B cell (primary cell): ENCODE results near the gene GRAP. TPM values are rescaled to one million over a fixed set of nuclear protein-coding genes. Genes with fewer than 3 reads are reported as not detected.

Experiments
- ATAC-seq: fragments of 200-7000 bp; cut with Tn5 transposase; one replicate; pipeline ENCODE4 v1.10.0; 2021; ENCODE audit warnings: low read depth, mild to moderate bottlenecking, moderate number of reproducible peaks, moderate library complexity
- CTCF ChIA-PET: fragments of 350-600 bp; sonication (Branson Sonifier 250); formaldehyde crosslinking; loops from one replicate; lab custom pipeline; 2021; ENCODE audit warnings: antibody characterized with exemption, inconsistent platforms; lab: Charles Lee
- POLR2A ChIA-PET: fragments of 350-600 bp; sonication (Branson Sonifier 250); formaldehyde crosslinking; loops from one replicate; lab custom pipeline; 2021; ENCODE audit warnings: antibody characterized with exemption; lab: Charles Lee
- DNase-seq: peaks from one replicate; pipeline ENCODE4 v3.0.0; 2013
- H2AFZ ChIP-seq: 2 replicates; pipeline ENCODE4 v1.6.1; 2012; ENCODE audit warnings: mild to moderate bottlenecking, low read depth, low read length; ENCODE audit not compliant: insufficient read depth, poor library complexity, severe bottlenecking
- H3K27ac ChIP-seq, 2 donors: 1 replicate in 1 of 2; 2 replicates in 1 of 2; pipeline ENCODE4 v1.5.1; 2012 to 2013; ENCODE audit warnings: low read length in 2 of 2, mild to moderate bottlenecking in 2 of 2, moderate library complexity in 1 of 2
- H3K27me3 ChIP-seq, 4 experiments: fragments of 200-600 bp in 1 of 4; sonication (generic) in 1 of 4; replicated peaks in 1 of 4; 1 replicate in 2 of 4; 2 replicates in 2 of 4; pipeline versions ENCODE4 v1.6.1 to v1.7.0; 2013 to 2016; ENCODE audit warnings: low read length in 3 of 4, mild to moderate bottlenecking in 2 of 4, mixed read lengths in 1 of 4, moderate library complexity in 1 of 4; ENCODE audit not compliant: insufficient read depth in 4 of 4, control insufficient read depth in 3 of 4; ENCODE audit errors: control extremely low read depth in 1 of 4
- H3K36me3 ChIP-seq, 2 experiments: replicated peaks in 1 of 2; 1 replicate in 1 of 2; 2 replicates in 1 of 2; pipeline versions ENCODE4 v1.6.1 to v1.7.1; 2013; ENCODE audit warnings: low read length in 1 of 2; ENCODE audit not compliant: insufficient read depth in 2 of 2, control insufficient read depth in 1 of 2; ENCODE audit errors: control extremely low read depth in 1 of 2, extremely low read depth in 1 of 2
- H3K4me1 ChIP-seq, 2 donors: fragments of 200-600 bp in 1 of 2; sonication (generic) in 1 of 2; 1 replicate in 1 of 2; 2 replicates in 1 of 2; pipeline versions ENCODE4 v1.5.1 to v1.6.1; 2013 to 2017; ENCODE audit warnings: low read length in 2 of 2; ENCODE audit not compliant: control insufficient read depth in 2 of 2, insufficient read depth in 2 of 2
- H3K4me2 ChIP-seq: replicated peaks from 2 replicates; pipeline ENCODE3; 2012; ENCODE audit warnings: mild to moderate bottlenecking, low read depth, low read length; ENCODE audit not compliant: poor library complexity, severe bottlenecking
- H3K4me3 ChIP-seq, 5 experiments: fragments of 200-600 bp in 1 of 5; sonication (generic) in 1 of 5; 1 replicate in 3 of 5; 2 replicates in 2 of 5; pipeline versions ENCODE4 v1.5.1 to v1.7.0; 2011 to 2016; ENCODE audit warnings: low read length in 4 of 5, mild to moderate bottlenecking in 4 of 5, low read depth in 2 of 5, control low read depth in 1 of 5, moderate library complexity in 1 of 5; ENCODE audit not compliant: insufficient read depth in 1 of 5; ENCODE audit errors: control extremely low read depth in 1 of 5, extremely low read depth in 1 of 5
- H3K79me2 ChIP-seq: fragments of 200-600 bp; sonication (generic); one replicate; pipeline ENCODE4 v1.6.0; 2016; ENCODE audit warnings: low read length; ENCODE audit not compliant: control insufficient read depth, insufficient read depth
- H3K9ac ChIP-seq: fragments of 200-600 bp; sonication (generic); 2 replicates; pipeline ENCODE4 v1.6.1; 2017; ENCODE audit warnings: mild to moderate bottlenecking, low read length, moderate library complexity
- H3K9me3 ChIP-seq, 3 donors: one replicate each; pipeline versions ENCODE4 v1.6.1 to v1.7.1; 2013; ENCODE audit warnings: low read length in 2 of 3; ENCODE audit not compliant: control insufficient read depth in 2 of 3, insufficient read depth in 1 of 3; ENCODE audit errors: control extremely low read depth in 1 of 3
- H4K20me1 ChIP-seq: 2 replicates; pipeline ENCODE4 v1.6.0; 2012; ENCODE audit warnings: mild to moderate bottlenecking, low read length; ENCODE audit not compliant: insufficient read depth, control insufficient read depth, poor library complexity, severe bottlenecking
- H3K27ac Mint-ChIP-seq: one replicate; pipeline ENCODE4 v1.8.0; 2021; ENCODE audit warnings: mixed read lengths
- H3K27me3 Mint-ChIP-seq: one replicate; pipeline ENCODE4 v1.8.0; 2021; ENCODE audit warnings: mixed read lengths
- H3K4me1 Mint-ChIP-seq: one replicate; pipeline ENCODE4 v1.8.0; 2021; ENCODE audit warnings: mixed read lengths
- H3K4me3 Mint-ChIP-seq: one replicate; pipeline ENCODE4 v1.8.0; 2021; ENCODE audit warnings: mixed read lengths
- H3K9me3 Mint-ChIP-seq: one replicate; pipeline ENCODE4 v1.8.0; 2022; ENCODE audit warnings: mixed read lengths; ENCODE audit not compliant: insufficient read depth
- CTCF ChIP-seq: fragments of 200-600 bp; IDR thresholded peaks from one replicate; pipeline ENCODE4 v1.8.0; 2022; ENCODE audit warnings: antibody characterized with exemption, mild to moderate bottlenecking
- EZH2 ChIP-seq: IDR thresholded peaks from 2 replicates; pipeline ENCODE4 v1.6.1; 2012; ENCODE audit warnings: borderline replicate concordance, low read depth, mild to moderate bottlenecking, moderate library complexity, low read length; ENCODE audit not compliant: insufficient read depth, poor library complexity, severe bottlenecking
- WGBS: methylation state at CpG from one replicate; pipeline ENCODE4 v1.1.5; 2013; ENCODE audit warnings: missing lambda C conversion rate; ENCODE audit not compliant: insufficient coverage; 5-methylcytosine and 5-hydroxymethylcytosine counted together
- intact Hi-C: fragments of 100-400 bp; cut with micrococcal nuclease; formaldehyde crosslinking; loops from one replicate; pipeline ENCODE4 v1.10.0; 2022
- polyA plus RNA-seq: library from polyadenylated mRNA; depleted of rRNA; stranded (reverse); fragments of >200 nt; gene quantifications from 2 replicates; pipeline ENCODE4 v1.2.3, GENCODE V29; 2012
- total RNA-seq, 2 donors: library from RNA; stranded (reverse); fragments of 120-200 nt in 1 of 2; gene quantifications; 1 replicate in 1 of 2; 2 replicates in 1 of 2; pipeline versions ENCODE4 v1.2.3 to v1.2.4, GENCODE V29; 2013 to 2022

GRAP gene
- total and polyA plus RNA-seq, 2 donors (not counting 1 experiment from before 2014, with no cell fraction given): 59.8 to 93.2 TPM

- Mint-ChIP-seq H3K27ac (no peak overlapping the region), H3K4me1 (no peaks in the 10 kb centered on the region), H3K27me3 (no peaks in the 10 kb centered on the region), H3K9me3 (no peaks in the 10 kb centered on the region), H3K4me3 (no peak overlapping the region)
- H3K9ac ChIP-seq: no peak overlapping the region
- H3K36me3 ChIP-seq: peaks cover 0 to 8% of the 10 kb centered on the region in 2 experiments
- ATAC-seq: no peak
- no peaks in the 10 kb centered on the region for H3K79me2 ChIP-seq
- TF ChIP-seq CTCF: no peak
- no peak for TF ChIP-seq EZH2
- H3K27me3 ChIP-seq: no peaks in the 10 kb centered on the region
- ChIA-PET CTCF (no interaction called here), POLR2A (no interaction called here)
- 97% methylated on average over 20 of the region's 21 CpGs for whole genome bisulfite sequencing
- intact Hi-C loops: no loop called here
- H4K20me1 ChIP-seq: no peaks in the 10 kb centered on the region
- H3K9me3 ChIP-seq: no peaks in the 10 kb centered on the region
- no peak for DNase-seq
- no peak overlapping the region for H2AFZ ChIP-seq
- no peak overlapping the region for H3K4me3 ChIP-seq
- H3K27ac ChIP-seq: no peak overlapping the region
- H3K4me1 ChIP-seq: no peaks in the 10 kb centered on the region
- no peak overlapping the region for H3K4me2 ChIP-seq
Observed at GRCh38 chr17:18984273-18985114, 62.3 kb downstream of the GRAP start.
